SK-N-MC (cell line): ENCODE data around the gene CTDSPL2.
A peak's percentile ranks its signal among the peaks of the same experiment; 100 is the strongest.
"Not testable (repeated sequence)": the region's sequence is repeated elsewhere in the genome, so short reads cannot be mapped to it uniquely, and the experiment has no call there.

Source experiments
- DNase-seq: peaks from one replicate; pipeline ENCODE4 v3.0.0-alpha.2; 2011; ENCODE audit warnings: low read depth, low spot score
- H3K27ac ChIP-seq: fragments of 200-600 bp; sonication (generic); 2 replicates; pipeline ENCODE4 v1.5.1; 2016; ENCODE audit warnings: mixed run types
- H3K36me3 ChIP-seq: fragments of 200-600 bp; sonication (generic); 2 replicates; pipeline ENCODE4 v1.6.1; 2017; ENCODE audit warnings: antibody characterized with exemption, low read length, mixed read lengths; ENCODE audit not compliant: insufficient read depth
- H3K4me3 ChIP-seq: fragments of 200-600 bp; sonication (generic); 2 replicates; pipeline ENCODE4 v1.5.1; 2016
- H3K9ac ChIP-seq: fragments of 200-600 bp; sonication (generic); 2 replicates; pipeline ENCODE4 v1.8.0; 2017; ENCODE audit warnings: mixed run types, mixed read lengths; ENCODE audit not compliant: insufficient read length
- H3K9me3 ChIP-seq: fragments of 200-600 bp; sonication (generic); 2 replicates; pipeline ENCODE4 v1.6.1; 2017; ENCODE audit warnings: low read depth, mild to moderate bottlenecking, antibody characterized with exemption, low read length, moderate library complexity, mixed read lengths
- EZH2 ChIP-seq: fragments of 200-600 bp; sonication (generic); IDR thresholded peaks from one replicate; pipeline ENCODE4 v1.6.1; 2017; ENCODE audit warnings: antibody characterized with exemption
- FOXP2 ChIP-seq: optimal IDR thresholded peaks from 2 replicates; pipeline ENCODE3; 2011; ENCODE audit warnings: mild to moderate bottlenecking, moderate library complexity; ENCODE audit not compliant: insufficient read depth; ENCODE audit errors: extremely low read length, control extremely low read depth
- POLR2AphosphoS5 ChIP-seq: IDR thresholded peaks from 2 replicates; pipeline ENCODE4 v1.6.1; 2012; ENCODE audit warnings: mild to moderate bottlenecking, low read depth, low read length, borderline replicate concordance

Gene CTDSPL2

DNA sequence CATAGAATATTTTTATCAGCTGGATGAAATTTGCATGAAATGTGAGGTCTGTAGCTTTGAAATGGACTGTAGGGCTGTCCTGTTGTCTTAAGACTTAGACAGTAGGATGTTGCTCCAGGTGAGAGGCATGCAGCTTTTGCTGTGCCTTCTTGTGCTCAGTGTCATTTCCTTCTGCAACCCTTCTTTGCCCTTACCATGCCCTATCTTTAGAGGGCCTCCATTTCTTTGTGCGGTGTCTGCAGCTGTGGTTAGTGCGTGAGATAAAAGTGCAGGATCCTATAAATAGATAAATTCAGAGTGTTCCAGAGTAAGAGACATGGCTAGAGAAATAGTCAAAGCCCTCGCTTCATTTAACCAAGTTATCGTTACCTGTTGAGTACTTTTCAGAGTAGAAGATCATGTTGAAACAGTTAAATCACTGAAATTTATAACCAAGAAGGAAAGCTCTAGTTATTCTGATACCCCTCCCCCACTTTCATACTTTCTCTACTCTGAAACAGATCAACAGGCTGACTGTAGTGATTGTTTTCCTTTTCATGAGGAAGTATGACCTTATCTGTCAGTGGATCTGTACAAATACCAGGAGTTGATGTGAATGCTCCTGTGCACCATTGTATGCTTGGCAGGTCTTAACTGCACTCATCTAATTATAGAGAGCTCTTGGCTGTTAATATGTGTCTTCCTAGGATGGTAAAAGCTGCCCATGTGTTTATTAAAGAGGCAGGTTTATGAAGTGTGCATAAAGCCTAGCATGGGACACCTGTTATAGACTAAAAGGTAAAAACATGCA lies 127.7 kb downstream of the CTDSPL2 start:
- no peak for DNase-seq
- no peaks in the 10 kb centered on the region for H3K9me3 ChIP-seq
- peaks cover 86% of the 10 kb centered on the region for H3K36me3 ChIP-seq
- no peak overlapping the region for H3K27ac ChIP-seq
- no peak overlapping the region for H3K9ac ChIP-seq
- no peak overlapping the region for H3K4me3 ChIP-seq
- TF ChIP-seq POLR2AphosphoS5 (no peak), FOXP2 (no peak), EZH2 (no peak)

DNA sequence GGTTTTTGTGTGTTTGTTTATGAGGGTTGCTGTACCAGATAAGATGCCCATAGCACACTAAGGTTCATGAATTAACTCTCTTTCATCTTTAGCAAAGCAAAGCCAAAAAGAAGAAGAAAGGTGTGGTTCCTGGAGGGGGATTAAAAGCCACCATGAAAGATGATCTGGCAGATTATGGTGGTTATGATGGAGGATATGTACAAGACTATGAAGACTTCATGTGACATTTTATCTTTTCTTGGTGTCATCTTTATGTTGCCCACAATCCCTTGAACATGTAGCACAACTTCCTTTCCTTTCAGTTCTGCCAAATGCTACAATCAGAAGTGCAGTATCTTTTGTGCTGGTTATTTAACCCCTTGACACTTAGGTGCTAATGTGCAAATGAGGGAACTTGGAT lies 133.5 kb downstream of the CTDSPL2 start:
- not testable (repeated sequence) for H3K27ac ChIP-seq, H3K9ac ChIP-seq
- H3K36me3 ChIP-seq, result peaks cover 94% of the 10 kb centered on the region

DNA sequence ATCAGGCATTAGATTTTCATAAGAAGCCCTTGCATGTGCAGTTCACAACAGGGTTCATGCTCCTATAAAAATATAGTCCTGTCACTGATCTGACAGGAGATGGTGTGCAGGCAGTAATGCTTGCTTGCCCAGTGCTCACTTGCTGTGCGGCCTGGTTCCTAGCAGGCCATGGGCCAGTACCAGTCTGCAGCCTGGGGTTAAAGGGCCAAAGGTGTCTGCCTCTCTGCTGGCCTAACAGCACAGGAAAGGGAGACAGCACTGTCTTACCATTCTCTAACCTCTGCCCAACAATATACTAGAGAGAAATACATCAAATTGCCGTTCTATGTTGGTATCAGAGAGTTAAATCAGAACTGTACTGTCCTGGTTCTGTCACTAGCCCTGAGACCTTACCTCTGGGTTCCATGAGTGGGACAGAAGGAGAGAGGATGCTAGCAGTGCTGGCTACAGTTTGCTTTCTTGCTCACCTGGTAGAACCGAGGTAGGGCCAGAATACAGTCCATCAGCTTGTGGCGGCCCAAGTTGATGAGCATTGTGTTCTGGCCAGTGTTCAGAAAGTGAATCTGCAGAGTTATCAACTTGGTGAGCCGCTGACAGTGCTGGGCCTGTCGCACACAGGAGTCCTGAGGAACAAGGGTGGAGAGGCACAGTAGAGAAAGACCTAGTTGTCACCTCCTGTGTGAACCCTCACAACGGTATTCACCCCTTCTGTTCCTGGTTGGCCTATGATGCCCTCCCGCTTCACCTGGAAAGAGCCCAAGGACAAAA lies 138.1 kb downstream of the CTDSPL2 start:
- Histone ChIP-seq H3K27ac (no peak overlapping the region), H3K4me3 (no peak overlapping the region), H3K9me3 (peaks cover 24% of the 10 kb centered on the region), H3K9ac (no peak overlapping the region), H3K36me3 (peaks cover 65% of the 10 kb centered on the region)
- DNase-seq, result no peak
- no peak for TF ChIP-seq FOXP2
- no peak for TF ChIP-seq EZH2
- TF ChIP-seq POLR2AphosphoS5, result no peak; the same call in 1 of the 2 replicates

More for the DNA sequence above, 133.5 kb downstream of the CTDSPL2 start:
- not testable (repeated sequence) for DNase-seq, H3K4me3 ChIP-seq
- peaks cover 24% of the 10 kb centered on the region for H3K9me3 ChIP-seq

DNA sequence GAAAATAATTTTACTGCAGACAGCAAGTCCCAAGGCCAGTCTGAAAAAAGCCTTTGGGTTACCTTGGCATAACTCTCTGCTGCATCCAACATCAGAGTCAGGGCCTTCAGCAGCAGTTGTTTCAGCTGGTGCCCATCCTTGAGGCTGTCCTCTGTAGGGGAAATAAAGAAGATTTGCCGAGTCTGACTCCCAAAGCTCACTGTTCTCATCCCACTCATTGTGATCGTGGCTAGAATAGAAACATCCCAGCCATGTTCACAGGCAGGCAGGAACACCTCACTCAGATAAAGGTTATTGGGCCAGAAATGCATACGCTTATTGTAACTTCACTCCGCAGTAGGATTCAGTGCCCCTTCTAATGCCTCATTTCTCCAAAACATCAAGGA lies 138.7 kb downstream of the CTDSPL2 start:
- H3K27ac ChIP-seq, result no peak overlapping the region
- H3K36me3 ChIP-seq, result peaks cover 59% of the 10 kb centered on the region
- H3K9me3 ChIP-seq, result peaks cover 24% of the 10 kb centered on the region
- no peak for DNase-seq
- H3K4me3 ChIP-seq, result no peak overlapping the region
- no peak overlapping the region for H3K9ac ChIP-seq
- no peak for TF ChIP-seq FOXP2
- TF ChIP-seq EZH2, result no peak
- TF ChIP-seq POLR2AphosphoS5, result no peak

DNA sequence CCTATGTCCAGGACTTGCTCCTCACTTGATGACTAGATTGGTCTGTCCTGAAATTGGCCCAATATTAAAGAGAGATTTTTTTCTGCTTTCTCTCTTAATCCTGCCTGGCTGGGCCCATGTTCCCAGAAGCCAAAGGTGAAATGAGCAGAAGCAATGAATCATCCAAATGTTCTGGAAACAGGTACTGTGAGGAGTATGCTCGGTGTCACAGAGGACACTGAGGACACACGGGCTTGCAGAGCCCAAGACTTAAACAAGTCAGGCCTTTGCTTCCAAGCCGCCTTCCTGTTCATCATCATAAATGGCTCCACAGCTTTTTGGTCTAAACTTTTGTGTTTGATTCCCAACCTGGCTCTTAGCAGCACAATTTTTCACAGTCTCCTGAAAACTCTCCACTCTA lies 140.9 kb downstream of the CTDSPL2 start:
- Histone ChIP-seq H3K27ac (peak overlapping the region; percentile 46; the same call in 1 of the 2 replicates), H3K9ac (no peak overlapping the region), H3K4me3 (no peak overlapping the region), H3K36me3 (peaks cover 37% of the 10 kb centered on the region), H3K9me3 (peaks cover 20% of the 10 kb centered on the region)
- TF ChIP-seq EZH2 (no peak), FOXP2 (no peak), POLR2AphosphoS5 (no peak)
- no peak for DNase-seq

DNA sequence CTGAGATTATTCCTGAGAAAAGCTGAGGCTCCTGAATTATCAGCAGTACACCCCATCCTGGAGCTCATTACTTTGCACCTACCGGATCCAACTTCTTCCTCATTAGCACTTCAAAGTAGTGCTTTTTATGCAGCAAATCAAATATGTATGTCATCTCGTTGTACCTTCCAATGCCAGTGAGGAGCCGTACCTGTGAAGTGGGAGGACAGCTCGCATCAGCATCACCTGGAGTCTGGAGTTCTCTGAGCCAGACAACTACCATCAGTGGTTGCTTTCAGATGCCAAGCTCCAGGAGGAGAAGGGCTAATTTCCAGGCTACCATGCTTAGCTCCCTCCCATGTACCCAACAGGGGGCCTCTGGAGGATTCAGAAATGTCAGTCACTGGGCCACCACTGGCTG lies 141.9 kb downstream of the CTDSPL2 start:
- H3K4me3 ChIP-seq, result no peak overlapping the region
- peaks cover 10% of the 10 kb centered on the region for H3K9me3 ChIP-seq
- H3K27ac ChIP-seq, result no peak overlapping the region
- DNase-seq, result no peak
- no peak for TF ChIP-seq FOXP2
- TF ChIP-seq POLR2AphosphoS5, result no peak
- no peak for TF ChIP-seq EZH2
- H3K36me3 ChIP-seq, result peaks cover 28% of the 10 kb centered on the region
- H3K9ac ChIP-seq, result no peak overlapping the region

DNA sequence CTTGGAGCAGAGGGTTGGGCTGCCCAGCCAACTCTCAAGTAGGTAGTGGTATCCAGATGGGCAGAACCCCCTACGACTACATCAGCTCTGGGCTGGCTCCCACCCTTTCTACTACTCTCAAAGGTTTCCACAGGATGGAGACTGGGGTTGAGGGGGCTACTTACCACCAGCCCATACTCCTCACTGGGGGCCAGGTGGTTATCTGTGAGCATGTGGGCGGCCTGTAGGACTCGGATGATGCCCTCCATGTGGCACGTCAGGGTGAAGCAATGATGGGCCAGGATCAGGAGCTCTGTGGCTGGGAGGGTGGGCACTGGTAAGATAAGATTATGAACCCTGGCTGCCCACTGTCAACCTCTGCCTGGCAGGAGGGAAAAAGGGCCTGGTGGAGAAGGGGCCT lies 142.9 kb downstream of the CTDSPL2 start:
- H3K9me3 ChIP-seq, result peaks cover 4% of the 10 kb centered on the region; the same call in 1 of the 2 replicates
- no peak for DNase-seq
- no peak overlapping the region for H3K27ac ChIP-seq
- H3K4me3 ChIP-seq, result no peak overlapping the region
- H3K9ac ChIP-seq, result no peak overlapping the region
- TF ChIP-seq FOXP2 (no peak), EZH2 (no peak), POLR2AphosphoS5 (no peak)
- peaks cover 17% of the 10 kb centered on the region for H3K36me3 ChIP-seq

DNA sequence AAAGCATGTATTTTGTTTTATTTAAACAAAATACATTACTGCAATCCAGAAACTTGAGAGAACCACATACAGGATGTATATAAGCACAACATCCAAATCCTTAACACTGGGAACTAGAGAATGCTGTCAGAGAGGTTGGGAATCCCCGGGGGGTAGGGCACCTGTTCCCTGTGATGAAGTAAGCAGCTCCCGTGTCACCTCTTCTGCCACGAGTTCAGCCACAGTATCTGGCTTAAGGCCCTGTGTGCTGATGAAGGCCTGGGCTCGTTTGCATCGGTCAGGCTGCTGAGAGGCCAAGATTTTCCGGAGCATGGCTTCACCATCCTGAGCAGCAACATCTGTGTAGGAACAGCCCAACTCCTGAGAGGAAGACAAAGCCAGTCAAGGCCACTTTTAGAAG lies 146.0 kb downstream of the CTDSPL2 start:
- DNase-seq, result no peak
- no peak overlapping the region for H3K4me3 ChIP-seq
- TF ChIP-seq POLR2AphosphoS5 (no peak), EZH2 (no peak), FOXP2 (no peak)
- H3K36me3 ChIP-seq, result peaks cover 3% of the 10 kb centered on the region; the same call in 1 of the 2 replicates
- H3K9me3 ChIP-seq, result no peaks in the 10 kb centered on the region
- H3K27ac ChIP-seq, result no peak overlapping the region
- no peak overlapping the region for H3K9ac ChIP-seq

DNA sequence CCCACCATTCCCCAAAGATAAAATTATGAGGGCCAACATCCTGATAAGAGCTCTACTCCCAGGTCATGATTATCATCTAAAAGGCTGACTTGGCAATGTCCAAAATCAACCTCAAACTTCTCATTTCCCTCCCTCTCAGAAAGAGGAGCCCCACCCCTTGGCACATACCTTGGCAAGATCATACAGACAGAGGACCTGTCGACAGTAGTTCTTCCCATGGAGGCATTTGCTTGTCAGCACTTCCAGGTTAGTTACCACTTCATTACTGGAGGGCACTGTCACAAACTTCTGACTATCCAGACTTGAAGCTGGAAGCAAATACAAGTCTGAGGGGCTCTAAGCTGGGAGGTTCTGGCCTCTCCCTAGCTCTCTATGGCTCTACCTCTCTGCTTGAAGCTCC lies 147.3 kb downstream of the CTDSPL2 start:
- Histone ChIP-seq H3K9ac (no peak overlapping the region), H3K27ac (no peak overlapping the region), H3K9me3 (no peaks in the 10 kb centered on the region), H3K4me3 (no peak overlapping the region), H3K36me3 (no peaks in the 10 kb centered on the region)
- TF ChIP-seq FOXP2 (no peak), POLR2AphosphoS5 (no peak), EZH2 (no peak)
- no peak for DNase-seq
